ENCODE data around the gene IGSF6. TPM values are rescaled to one million over a fixed set of nuclear protein-coding genes. Genes with fewer than 3 reads are reported as not detected.

The IGSF6 gene
- total and polyA plus RNA-seq, 2 of the 4 experiments (the other 2 are of a cell fraction): not detected

DNA sequence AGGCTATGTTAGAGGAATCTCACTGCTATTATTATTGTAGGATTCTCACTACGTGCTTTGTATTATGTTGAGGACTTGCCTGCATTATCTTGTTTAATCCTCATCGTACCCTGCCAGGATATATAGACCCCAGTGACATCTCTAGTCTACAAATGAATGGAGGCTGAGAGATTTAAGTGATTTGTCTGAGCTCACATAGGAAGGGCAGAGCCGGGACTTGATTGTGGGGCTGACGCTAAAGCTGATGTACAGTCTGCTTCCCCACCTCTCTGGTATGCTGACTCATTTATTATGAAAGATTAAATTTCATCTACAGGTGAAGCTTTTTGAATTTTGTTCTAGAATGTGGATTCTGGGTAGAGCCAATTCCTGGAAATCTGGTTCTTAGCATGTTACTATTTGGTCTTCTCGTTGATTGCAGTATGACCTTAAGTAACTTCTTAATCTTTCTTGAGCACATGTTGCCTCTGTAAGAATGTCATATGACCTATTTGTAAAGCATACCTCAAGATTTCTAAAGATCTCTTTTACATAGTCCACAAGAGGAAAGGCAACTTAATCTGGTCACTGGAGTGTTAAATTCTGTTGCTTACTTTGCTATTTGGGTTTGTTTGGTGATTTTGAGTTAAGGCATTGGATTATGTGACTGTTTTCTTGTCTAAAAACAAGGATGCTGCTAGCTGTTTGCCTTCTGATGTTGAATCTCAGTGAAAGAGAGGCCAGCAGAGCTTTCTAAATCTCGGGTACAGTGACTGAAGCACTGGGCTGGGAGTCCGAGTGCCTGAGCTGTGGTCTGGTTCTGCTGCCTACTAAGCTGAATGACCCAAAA is 40.6 kb downstream of the IGSF6 start:
- Histone ChIP-seq H3K27ac (ENCODE audit: insufficient read depth, low read length) (peak overlapping the region; percentile 65; the same call in 1 of the 2 replicates), H2BK15ac (ENCODE audit: low read depth, low read length) (no peak overlapping the region), H3K4me2 (ENCODE audit: low read depth, low read length) (peak overlapping the region; percentile 17; the same call in 1 of the 2 replicates), H3K9ac (ENCODE audit: low read depth, low read length) (no peak overlapping the region), H4K20me1 (ENCODE audit: insufficient read depth, low read length) (peaks cover 51% of the 10 kb centered on the region), H2BK5ac (ENCODE audit: low read depth, low read length, poor library complexity, severe bottlenecking) (no peak overlapping the region), H3K36me3 (ENCODE audit: control insufficient read depth, insufficient read depth, low read length) (peaks cover 4% of the 10 kb centered on the region; the same call in 1 of the 2 replicates), H3K9me3 (ENCODE audit: control insufficient read depth, insufficient read depth, low read length) (no peaks in the 10 kb centered on the region), H2AK5ac (ENCODE audit: low read depth, low read length) (no peak overlapping the region), H2AK9ac (replicated peaks; ENCODE audit: low read depth, low read length, poor library complexity) (no peak overlapping the region), H3K4me3 (ENCODE audit: insufficient read depth, low read depth, low read length) (no peak overlapping the region), H3K14ac (replicated peaks; ENCODE audit: low read depth, low read length) (no peak overlapping the region), H4K5ac (ENCODE audit: low read depth, low read length) (no peak overlapping the region), H3K23ac (ENCODE audit: low read depth, low read length) (no peak overlapping the region), H3K18ac (ENCODE audit: low read depth, low read length) (no peak overlapping the region), H3K27me3 (ENCODE audit: control insufficient read depth, insufficient read depth, low read length) (no peaks in the 10 kb centered on the region), H2BK20ac (ENCODE audit: low read depth, low read length) (no peak overlapping the region), H2BK120ac (ENCODE audit: low read depth, low read length) (no peak overlapping the region), H4K91ac (ENCODE audit: insufficient read depth, low read depth, low read length) (no peak overlapping the region), H4K8ac (ENCODE audit: low read depth in 2 of 2, low read length in 2 of 2) (no peak overlapping the region), H2AFZ (replicated peaks; ENCODE audit: low read length, poor library complexity) (no peak overlapping the region), H3K4ac (ENCODE audit: low read depth, low read length) (no peak overlapping the region), H3K4me1 (ENCODE audit: control insufficient read depth, insufficient read depth, low read length) (peaks cover 6% of the 10 kb centered on the region), H3K79me1 (ENCODE audit: low read depth in 1 of 2, low read length in 2 of 2) (peaks cover 56 to 79% of the 10 kb centered on the region in 2 experiments), H3K56ac (ENCODE audit: extremely low read depth, insufficient read depth, low read length) (no peak overlapping the region), H3K9me1 (ENCODE audit: insufficient read depth, low read length) (peaks cover 3% of the 10 kb centered on the region)
- intact Hi-C loops (cut with micrococcal nuclease): no loop called here
- no TSS peak for BruUV-seq (replicated peaks)
- dilution Hi-C loops (cut with HindIII; ENCODE audit: low sequenced_read_pairs, unreplicated experiment): no loop called here
- 67% methylated on average over 1 of the region's 7 CpGs; no CpG with 5 or more reads in 1 of the 2 experiments for WGBS, 2 experiments (ENCODE audit: extremely low coverage in 2 of 2, insufficient read length in 1 of 2)
- TF ChIP-seq RCOR1 (IDR thresholded peaks at IDR 0.05; ENCODE audit: insufficient replicate concordance, low read length) (no peak), BHLHE40 (IDR thresholded peaks at IDR 0.05; ENCODE audit: low read depth, low read length) (no peak), MAZ (IDR thresholded peaks at IDR 0.05; ENCODE audit: borderline replicate concordance, low read depth, low read length) (no peak)
- ChIA-PET CTCF (interaction anchor here (1.7 kb wide), 1 partner anchor 10 kb away, joined by 6 read pairs; no protein-coding TSS in a partner anchor), POLR2A (ENCODE audit: unreplicated experiment) (no interaction called here)
- DNase-seq (no peak), ATAC-seq (ENCODE audit: low read depth) (peak; percentile 31)
- in situ Hi-C loops (cut with MboI; ENCODE audit: low sequenced_read_pairs): no loop called here

Measured in IMR-90 (cell line).